Panc1 (cell line): ENCODE data around the gene CENATAC.
A peak's percentile ranks its signal among the peaks of the same experiment; 100 is the strongest.

Experiments used
- CTCF ChIP-seq: fragments of 450-650 bp; IDR thresholded peaks from 2 replicates; pipeline ENCODE4 v1.5.1; 2017; ENCODE audit warnings: mild to moderate bottlenecking
- POLR2AphosphoS5 ChIP-seq: IDR thresholded peaks from 2 replicates; pipeline ENCODE4 v1.6.1; 2012; ENCODE audit warnings: mild to moderate bottlenecking, low read depth, low read length, moderate library complexity
- TCF7L2 ChIP-seq: IDR thresholded peaks from 2 replicates; pipeline ENCODE4 v1.6.1; 2011; ENCODE audit warnings: mild to moderate bottlenecking, low read depth, low read length, inconsistent platforms

DNA sequence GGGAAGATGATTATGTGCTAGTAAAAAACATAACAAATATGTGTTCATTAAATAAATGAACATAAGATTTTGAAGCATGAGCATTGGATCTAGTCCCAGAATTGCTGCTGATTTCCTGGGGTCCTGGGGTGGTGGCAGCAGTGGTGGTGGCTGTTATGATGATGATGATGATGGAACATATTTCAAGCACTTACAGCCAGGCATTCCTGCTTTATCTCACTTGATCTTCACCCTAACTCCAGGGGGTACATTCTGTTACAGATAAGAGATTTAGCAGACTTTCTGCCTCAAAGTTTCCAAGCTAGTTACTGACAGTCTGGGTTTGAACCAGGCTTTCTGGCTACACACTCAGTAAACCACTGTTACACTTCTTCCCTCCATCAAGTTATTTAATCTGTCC lies 25.8 kb downstream of the CENATAC start:
- TF ChIP-seq CTCF = no peak
- no peak for TF ChIP-seq POLR2AphosphoS5
- 0 out of 2 replicates have a peak, but pooled peaks have one; percentile 5 for TF ChIP-seq TCF7L2
